Measurements from ENCODE around the gene PALD1. TPM values are rescaled to one million over a fixed set of nuclear protein-coding genes. Genes with fewer than 3 reads are reported as not detected.

Gene PALD1
- total RNA-seq (2022; extraction: Qiagen RNA extraction) = 5.8 to 7.4 TPM (median 6.7 TPM) in 5 replicates

DNA sequence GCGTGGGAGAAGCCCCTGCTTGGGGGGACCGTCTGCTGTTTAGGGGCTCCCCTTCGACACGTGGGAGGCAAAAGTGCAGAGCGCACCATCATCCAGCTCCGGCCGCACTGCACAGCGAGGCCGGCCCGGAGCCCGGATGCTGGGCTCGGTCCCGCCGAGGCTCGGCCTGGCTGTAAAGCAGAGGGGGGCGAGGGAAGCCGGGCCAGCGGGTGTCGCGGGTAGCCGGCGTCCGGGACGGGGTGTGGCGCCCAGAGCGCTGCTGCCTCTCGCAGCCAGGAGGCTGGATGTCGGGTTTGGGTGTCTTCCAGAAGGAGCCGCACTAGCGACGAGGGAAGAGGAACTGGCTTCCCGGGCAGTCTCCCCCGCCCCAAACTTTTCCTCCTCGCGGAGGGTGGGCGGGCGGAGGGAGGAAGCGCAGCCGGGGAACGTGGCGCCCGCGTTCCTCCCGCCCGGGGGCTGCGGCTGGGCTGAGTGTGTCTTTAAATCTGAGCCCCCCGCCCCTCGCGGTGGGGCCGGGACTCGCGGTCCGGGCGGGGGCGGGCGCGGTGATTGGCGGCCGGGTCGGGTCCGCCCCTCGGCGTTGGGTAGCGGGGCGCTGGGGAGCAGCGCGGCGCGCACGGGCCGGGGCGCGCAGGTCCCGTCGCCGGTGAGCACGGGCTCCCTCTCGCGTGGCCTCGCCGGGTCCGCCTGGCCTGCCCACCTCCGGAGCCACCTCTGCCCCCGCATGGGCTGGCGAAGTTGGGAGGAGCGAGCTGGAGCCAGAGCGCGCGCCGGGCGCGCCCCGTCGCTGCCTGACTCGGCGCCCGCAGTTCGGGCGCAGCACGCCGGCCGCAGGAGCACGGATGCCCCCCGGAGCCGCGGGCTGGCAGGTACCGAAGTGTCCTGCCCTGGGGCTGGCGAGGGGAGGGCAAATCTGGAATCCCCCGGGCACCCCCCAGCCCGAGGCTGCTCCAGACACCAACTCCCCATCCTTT lies at the start of gene PALD1:
PALD1 (plus strand) TSS at position 577 of the 974 bp plus-strand sequence. CDS start 47,185 bp downstream, outside the sequence.

DNA sequence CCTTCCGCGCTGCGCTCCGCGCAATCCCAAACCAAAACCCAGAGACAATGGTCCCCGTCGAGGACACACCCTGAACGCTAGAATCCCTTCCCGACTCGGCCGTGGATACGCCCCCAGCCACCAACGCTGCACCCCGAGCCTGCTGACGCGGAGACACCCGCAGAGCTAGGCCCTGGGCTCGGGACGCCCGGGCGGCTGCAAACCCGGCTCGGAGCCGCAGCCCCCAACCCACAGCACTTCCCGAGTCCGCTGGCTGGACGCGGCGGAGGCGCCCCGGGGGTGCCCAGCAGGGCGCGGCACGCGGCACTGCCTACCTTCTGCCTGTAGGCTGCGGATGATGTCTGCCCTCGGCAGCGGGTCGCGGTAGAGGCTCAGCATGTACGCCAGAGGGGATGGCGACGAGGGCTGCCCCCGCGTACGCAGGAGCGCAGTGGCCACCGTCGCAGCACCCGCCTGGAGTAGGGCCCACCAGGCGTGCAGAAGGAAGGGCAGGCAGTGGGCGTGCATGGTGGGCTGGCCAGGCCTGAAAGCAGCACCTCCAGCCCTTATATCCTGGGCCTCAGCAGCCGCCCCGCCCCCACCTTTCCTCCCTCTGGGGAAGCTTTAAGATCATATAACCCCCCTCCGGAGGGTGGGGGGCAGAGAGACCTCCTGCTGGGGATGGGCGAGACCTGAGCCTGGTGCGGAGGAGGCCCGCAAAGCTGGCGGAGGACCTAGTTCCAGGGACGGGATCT lies 37.2 kb upstream of the PALD1 start, which contains the start of gene NODAL:
NODAL (minus strand) TSS at position 521 of the 734 bp plus-strand sequence; CDS start at position 507, 14 bp downstream.

DNA sequence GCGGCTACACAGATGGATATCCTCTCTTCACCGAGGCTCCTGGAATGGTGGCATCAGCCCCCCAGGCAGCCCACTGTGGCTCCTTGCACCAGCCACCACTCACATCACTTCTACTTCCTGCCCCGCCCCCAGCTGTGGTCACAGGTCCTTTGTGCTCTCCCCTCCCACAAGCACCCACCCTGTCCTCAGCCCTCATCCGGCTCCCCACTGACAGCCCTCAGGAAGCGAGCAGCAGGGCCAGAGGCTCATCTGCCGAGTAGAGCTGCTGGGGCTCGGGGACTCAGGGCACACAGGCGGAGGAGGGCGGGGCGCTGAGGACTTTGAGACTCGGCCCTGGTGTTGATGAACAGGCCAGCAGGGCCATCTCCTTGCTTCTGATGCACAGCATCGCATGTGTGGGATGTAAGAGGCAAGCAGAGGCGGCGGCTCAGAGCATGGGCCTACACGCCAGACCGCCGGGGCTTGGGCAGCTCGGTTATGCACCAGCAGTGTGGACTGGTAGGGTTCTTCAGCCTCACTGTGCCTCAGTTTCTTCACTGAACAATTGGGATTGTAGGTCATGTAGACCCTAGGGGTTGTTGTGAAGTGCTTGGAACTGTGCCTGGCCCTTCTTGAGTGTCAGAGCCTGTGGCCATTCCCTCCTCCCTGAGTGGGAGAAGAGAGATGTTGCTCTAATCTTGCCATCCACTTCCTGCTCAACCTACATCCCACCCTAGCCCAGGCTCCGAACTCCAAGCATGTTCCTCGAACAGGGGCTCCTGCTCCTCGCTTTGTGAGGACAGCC lies 124.3 kb downstream of the PALD1 start, which contains the start of gene PRF1:
PRF1 (minus strand) TSS at position 77 of the 784 bp plus-strand sequence. CDS start 1,839 bp downstream, outside the sequence.

Other genes with a start within 250 kb of the PALD1 start
- gene PPA1, start 245.3 kb upstream of the PALD1 start, total RNA-seq (2022; extraction: Qiagen RNA extraction) = 209 to 255 TPM (median 213 TPM) in 5 replicates
- 0.02 TPM in 1 of 5 replicates, not detected in the others for gene NPFFR1, start 194.8 kb upstream of the PALD1 start, total RNA-seq (2022; extraction: Qiagen RNA extraction)
- 17.0 to 21.5 TPM (median 20.5 TPM) in 5 replicates for gene LRRC20, start 96.1 kb upstream of the PALD1 start, total RNA-seq (2022; extraction: Qiagen RNA extraction)
- gene EIF4EBP2, start 74.6 kb upstream of the PALD1 start, total RNA-seq (2022; extraction: Qiagen RNA extraction) = 12.2 to 14.5 TPM (median 14.1 TPM) in 5 replicates
- not detected in 5 replicates for gene NODAL, start 37.1 kb upstream of the PALD1 start, total RNA-seq (2022; extraction: Qiagen RNA extraction)
- not detected in 5 replicates for gene PRF1, start 124.0 kb downstream of the PALD1 start, total RNA-seq (2022; extraction: Qiagen RNA extraction)
- 0.05 to 0.16 TPM (median 0.09 TPM) in 5 replicates for gene ADAMTS14, start 193.7 kb downstream of the PALD1 start, total RNA-seq (2022; extraction: Qiagen RNA extraction)

All from A549 treated with Mapracorat at 1 μM for 4 hours (cell line).